ENCODE results near the gene PDHA1.

- TF ChIP-seq CTCF (IDR thresholded peaks at IDR 0.05; ENCODE audit: low read depth, low read length, poor library complexity, severe bottlenecking) (no peak), EZH2phosphoT487 (IDR thresholded peaks at IDR 0.05; ENCODE audit: borderline replicate concordance, low read length) (no peak)
Observed at GRCh38 chrX:19347916-19348315, 4.2 kb downstream of the PDHA1 start.
